RKO (cell line): ENCODE measurements around the gene TBPL2.
"Not testable (repeated sequence)": the region's sequence is repeated elsewhere in the genome, so short reads cannot be mapped to it uniquely, and the experiment has no call there.

Experiments used
- DNase-seq: peaks from one replicate; pipeline ENCODE4 v3.0.0-alpha.2; 2016; ENCODE audit warnings: low spot score

TBPL2 gene

DNA sequence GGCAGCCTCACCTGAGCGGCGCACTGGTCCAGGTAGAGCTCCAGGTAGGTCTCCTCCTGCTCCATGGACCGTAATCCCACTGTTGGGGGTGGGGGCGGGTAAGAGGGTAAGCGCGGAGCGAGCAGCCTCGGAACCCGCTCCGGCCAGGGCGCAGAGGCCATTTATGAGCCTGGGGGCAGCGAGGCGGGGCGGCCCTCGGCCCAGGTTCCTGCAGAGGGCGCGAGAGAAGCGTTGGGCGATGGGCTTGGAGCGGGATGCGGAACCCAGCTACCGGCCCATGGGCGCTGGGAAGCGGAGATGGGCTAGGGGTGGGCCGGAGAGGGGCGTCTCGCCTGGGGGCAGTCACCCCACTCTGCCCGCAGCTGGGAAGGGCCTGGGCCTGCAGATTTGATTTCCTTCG is at the start of gene TBPL2:
Gene TBPL2 (minus strand): TSS at position 232 of the 400 bp plus-strand sequence. CDS start 167 bp downstream, at position 65.
- DNase-seq: no peak

DNA sequence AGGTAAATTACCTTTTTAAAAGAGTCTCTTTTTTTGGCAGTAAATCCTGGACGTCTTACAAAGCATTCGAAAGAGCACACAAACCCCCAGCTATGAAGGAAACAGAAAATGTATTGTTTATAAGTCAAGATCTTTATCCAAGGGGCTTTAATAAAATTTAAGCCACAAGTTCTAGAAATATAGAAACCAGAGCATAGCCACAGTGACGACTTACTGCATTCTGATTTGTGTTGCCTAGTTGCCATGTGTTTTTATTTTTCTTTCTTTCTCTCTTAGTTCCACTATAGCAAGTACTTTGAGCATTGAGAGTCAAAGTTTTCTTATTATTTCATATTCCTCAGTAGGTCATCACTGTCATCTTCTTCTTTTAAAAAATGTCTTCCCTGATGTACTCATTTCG is 47.8 kb upstream of the TBPL2 start:
- DNase-seq: no peak

DNA sequence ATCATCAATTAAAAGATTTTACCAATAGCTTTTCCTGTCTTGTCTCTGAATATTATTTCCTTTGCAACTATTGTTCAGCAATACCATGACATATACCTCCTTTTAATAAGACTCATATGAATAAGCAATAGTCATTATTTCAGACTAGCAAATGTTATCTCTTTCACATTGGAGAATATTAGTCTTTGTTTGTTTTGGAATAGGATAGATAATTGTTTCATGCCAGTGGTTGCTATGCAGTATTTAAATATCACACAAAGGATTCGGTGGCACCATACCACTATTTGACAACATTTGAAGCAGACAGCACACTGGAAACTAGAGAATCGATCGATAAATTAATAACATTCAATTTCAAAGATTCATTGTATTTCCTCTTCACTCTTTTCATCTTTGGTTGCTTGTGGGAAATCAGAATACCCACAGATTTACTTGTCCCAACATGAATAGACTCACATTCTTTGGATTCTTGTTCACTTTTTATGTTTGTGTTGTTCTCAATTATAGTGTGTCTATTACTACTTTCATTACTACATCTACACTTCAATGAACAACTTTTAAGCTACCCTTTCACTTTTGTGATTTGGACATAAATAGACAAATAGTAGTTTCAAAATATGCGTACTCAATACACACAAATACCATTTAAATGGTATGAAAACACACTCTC is 42.7 kb upstream of the TBPL2 start:
- no peak for DNase-seq

DNA sequence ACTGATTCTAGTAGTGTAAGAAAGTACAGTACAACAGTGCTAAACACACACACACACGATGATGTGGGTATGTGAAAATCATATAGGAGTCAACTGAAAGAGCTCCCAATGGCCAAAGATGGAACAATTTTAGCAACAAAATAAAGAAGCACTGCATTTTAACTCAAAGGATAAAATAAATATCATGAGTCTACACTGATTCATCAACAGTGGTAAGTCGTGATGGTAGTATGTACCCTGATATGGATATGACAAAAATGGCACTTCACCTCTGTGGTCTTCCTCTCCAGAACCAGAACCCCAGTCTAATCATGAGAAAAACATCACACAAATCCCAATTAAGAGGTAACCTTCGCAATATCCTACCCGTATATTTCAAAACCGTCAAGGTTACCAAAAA is 41.4 kb upstream of the TBPL2 start:
- DNase-seq: no peak

DNA sequence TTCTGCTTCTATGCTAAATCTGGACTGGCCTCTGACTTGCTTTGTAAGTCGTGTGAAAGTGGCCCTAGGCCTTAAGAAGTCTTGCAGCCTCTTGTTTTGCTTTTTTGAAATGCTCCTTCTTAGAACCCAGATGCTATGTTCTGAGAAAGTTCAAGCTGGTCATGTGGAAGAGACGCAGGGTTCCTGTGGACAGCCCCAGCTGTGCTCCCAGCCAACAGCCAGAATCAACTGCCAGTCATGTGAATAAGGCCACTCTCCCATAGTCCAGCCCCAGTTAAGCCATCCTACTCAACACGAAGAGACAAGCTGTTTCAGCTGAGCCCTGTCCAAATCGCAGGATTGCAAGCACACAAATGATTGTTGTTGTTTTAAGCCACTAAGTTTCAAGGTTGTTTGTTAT is 37.3 kb upstream of the TBPL2 start:
- no peak for DNase-seq

DNA sequence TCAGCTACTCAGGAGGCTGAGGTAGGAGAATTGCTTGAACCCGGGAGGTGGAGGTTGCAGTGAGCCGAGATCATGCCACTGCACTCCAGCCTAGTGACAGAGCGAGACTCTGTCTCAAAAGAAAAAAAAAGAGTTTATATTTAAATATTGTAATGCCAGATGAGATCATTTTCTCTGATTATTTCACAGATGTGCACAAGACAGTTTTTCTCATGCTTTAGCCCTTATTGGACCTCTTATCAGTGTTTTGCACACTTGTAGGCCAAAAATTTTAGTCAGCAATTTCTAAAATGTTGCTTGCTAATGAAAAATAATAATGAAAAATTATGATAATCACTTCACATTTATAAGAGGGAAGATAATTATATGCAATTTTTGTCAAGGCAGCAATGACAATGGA is 36.0 kb upstream of the TBPL2 start:
- not testable (repeated sequence) for DNase-seq

DNA sequence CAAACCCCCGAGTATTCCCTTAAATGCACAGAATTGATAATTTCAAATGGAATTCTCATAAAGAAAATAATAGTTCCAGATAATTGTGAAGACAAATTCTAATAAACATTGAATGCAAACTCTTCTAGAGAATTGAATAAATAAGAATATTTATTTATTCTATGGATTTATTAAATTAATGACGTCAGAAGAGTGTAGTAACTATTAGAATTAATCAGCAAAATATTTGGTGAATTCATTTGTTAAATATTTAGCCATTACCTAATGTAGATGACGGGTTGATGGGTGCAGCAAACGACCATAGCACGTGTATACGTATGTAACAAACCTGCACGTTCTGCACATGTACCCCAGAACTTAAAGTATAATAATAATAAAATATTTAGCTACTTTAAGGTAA is 33.4 kb upstream of the TBPL2 start:
- DNase-seq: no peak

DNA sequence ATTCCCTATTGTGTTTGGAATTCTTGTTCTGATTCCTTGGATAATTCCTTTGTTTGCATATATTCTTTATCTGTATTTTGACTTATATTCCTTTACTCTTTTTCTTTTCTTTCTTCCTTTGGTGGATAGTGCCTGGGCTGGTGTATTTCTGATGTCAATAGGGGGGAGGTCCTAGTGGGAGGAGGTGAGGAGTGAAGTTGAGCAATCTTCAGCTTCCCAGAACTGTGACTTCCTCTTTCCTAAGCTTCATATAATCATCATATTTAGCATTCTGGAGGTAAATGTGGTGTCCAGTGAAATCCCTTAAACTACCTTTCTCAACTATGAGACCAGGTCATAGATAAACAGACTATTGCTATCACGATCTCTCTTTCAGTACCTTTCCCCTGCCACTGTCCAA is 29.6 kb upstream of the TBPL2 start:
- DNase-seq: no peak

DNA sequence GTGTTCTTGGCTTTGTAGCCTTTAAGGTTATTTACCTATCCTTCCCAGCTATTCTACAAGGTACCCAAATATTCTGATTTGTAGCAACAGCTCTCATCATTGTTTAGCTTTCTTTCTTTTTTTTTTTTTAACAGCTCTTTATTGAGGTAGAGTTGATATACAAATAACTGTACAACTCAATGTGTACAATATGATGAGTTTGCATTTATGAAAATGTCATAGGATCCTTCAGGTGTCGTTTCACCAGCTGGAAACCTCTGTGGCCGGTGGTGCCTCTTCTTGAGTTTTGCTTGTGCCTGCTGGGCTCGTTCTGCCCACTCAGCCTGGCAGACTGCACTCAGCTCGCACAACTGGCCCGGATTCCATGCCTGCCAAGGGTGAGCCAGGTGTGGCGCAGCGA is 26.9 kb upstream of the TBPL2 start:
- no peak for DNase-seq

DNA sequence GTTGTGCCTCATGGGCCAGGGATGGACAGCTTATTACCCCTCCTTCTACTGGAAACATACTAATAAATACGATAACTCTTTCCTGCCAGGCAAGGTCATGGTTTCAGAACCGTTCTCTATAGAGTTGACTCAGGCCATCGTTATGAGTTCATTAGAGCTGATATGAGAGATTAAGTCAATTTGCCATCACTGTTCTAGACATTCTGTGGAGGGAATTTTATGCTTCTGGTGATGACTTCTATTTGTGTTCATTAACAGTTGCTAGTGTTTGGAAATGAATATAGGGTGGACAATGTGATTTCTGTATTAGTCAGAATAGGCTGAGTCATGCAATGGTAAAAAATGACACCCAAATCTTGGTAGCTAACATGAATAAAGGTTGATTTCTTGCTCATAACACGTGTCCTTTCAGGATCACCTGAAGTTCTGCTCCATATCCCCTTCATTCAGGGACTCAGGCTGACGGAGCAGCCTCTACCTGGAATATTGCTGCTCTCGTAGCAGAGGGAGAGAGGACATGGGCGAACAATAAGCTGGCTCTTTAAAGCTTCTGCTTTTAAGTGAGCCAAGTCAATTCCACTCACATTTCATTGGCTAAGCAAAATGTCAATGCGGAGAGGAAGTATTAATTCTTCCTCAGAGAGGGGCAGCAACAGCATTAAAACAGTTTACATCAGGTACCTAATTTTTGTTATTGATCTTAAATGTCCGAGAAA is 18.5 kb upstream of the TBPL2 start:
- peak; percentile 70 for DNase-seq

DNA sequence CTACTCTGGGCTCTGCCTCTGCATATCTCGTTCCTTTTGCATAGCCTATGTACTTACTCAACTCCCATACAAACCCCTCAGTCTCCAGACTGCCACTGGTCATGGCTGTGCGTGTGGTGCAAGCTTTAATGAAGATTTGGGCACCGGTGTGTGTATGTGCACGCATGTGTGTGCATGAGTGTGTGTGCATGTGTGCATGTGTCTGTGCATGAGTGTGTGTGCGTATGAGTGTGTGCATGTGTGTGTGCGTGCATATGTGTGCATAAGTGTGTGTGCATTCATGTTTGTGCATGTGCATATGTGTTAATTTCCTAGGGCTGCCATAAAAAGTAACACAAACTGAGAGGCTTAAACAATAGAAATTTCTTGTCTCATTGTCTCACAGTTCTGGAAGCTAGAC is 17.1 kb upstream of the TBPL2 start:
- no peak for DNase-seq

DNA sequence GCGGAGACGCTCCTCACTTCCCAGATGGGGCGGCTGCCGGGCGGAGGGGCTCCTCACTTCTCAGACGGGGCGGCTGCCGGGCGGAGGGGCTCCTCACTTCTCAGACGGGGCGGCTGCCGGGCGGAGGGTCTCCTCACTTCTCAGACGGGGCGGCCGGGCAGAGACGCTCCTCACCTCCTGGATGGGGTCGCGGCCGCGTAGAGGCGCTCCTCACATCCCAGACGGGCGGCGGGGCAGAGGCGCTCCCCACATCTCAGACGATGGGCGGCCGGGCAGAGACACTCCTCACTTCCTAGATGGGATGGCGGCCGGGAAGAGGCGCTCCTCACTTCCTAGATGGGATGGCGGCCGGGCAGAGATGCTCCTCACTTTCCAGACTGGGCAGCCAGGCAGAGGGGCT is 16.0 kb upstream of the TBPL2 start:
- not testable (repeated sequence) for DNase-seq

DNA sequence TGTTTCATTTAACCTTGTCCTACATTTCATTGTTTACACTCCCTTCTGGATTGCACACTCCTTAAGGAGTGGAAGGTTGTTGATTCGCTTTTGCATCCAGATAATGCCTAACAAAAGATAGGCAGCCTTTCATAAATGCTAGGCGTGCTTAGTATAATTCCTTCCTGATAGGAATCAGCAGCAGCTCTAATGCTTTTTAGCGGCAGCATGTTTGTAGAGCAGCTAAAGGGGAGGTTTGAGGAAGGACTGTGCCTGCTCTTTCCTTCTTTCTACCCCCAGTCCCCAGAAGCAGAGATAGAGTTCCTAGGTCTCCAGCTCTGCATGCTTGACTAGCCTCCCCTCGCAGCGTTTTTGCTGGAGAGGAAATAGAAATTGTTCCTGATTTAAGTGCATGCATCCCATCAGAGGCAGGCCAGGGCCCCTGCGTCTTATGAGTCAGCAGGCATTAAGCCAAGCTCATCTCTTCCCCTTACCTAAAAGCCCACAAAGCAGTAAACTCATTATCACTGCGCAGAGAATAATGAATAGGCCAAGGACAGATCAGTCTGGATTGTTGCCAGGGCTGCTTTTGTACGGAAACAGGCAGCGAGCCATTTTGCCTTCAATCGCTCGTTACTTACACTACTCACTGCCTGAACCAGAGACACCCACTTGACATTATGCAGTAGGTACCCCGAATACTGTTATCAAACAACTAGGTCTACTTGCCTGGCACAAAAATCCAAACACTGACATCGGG is 14.0 kb upstream of the TBPL2 start:
- DNase-seq: peak; percentile 19

DNA sequence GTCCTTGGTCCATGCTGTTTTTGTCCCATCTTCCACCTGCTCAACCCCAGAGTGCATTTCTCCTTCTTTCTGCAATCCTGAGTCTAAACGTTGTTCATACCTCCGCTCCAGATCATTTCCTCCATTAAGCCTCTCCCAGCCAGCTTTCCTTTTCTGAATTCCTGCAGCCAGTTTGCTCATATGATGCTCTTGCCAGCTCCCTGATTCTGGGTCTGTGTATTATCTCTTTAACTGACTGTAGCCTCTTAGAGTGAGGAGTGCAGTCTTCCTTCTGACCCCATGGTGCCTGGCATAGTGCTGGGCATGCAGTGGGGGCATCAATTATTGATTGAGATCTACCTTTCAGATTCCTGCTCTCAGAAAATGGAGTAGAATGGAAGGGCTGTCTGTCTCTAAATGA is 11.5 kb upstream of the TBPL2 start:
- DNase-seq: no peak

DNA sequence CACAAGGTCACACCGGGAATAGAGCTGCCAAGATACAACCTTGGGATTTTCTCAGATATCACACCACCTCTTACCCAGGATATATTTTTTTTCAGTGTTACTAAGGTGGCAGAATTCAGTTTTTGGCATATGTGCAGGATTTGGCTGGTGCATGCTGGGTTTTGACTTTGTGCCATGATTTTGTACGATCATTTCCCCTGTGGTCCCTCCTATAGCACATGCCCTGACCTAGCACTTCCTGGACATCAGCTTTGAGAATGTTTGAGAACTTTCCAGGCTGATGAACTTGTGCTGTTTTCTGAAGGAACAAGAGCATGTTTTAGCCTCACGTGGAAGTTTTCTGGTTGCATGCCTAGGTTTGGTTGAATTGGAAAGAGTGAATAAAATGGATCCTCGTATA is 11.0 kb upstream of the TBPL2 start:
- DNase-seq: no peak

DNA sequence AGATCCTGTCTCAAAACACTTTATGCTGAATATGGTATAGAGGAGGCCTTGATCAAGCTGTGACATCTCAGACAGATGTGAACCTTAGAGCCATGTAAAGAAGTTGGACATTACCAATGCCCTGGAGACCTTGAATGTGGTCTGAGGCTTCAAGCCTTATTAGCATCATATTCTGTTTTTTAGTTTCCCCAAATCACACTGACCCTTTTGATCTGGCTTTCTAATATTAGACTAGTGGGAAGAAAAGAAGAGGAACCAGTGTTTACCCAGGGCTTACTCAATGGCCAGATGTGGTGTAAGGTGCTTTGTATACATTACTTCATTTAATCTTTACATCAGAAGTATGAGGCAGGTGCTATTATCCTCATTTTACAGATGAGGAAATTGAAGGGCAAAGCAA is 10.6 kb upstream of the TBPL2 start:
- no peak for DNase-seq

DNA sequence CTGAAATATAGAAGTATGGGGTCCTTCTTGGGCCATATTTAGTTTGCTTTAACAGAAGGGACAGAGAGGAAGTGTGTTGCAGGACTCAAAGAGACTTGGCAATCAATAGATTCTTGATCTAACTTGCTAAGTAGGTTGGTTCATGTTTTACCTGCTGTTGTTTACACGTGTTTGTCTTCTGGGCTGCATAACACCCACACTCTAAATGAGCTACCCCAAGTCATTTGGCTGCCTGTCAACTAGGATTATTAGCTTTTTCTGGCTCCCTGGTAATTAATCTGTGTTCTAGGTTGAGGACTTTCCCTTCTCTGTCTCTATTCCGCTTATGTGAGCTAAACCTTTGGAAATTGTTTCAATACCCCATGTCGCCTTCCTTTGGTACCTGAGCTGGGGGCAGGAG is 10.1 kb upstream of the TBPL2 start:
- DNase-seq: no peak

DNA sequence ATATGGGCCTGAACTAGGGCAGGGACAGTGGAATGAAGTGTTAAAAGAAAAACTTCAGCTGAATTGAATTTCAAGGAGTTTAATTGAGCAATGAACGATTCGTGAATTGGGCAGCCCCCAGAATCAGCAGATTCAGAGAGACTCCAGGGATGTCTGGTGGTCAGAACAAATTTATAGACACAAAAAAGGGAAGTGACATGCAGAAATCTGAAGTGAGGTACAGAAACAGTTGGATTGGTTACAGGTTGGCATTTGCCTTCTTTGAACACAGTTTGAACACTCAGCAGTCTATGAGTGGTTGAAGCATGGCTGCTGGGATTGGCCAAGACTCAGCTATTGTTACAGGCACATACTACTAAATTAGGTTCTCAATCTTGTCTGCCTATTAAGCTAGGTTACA is 9.7 kb upstream of the TBPL2 start:
- DNase-seq: no peak

DNA sequence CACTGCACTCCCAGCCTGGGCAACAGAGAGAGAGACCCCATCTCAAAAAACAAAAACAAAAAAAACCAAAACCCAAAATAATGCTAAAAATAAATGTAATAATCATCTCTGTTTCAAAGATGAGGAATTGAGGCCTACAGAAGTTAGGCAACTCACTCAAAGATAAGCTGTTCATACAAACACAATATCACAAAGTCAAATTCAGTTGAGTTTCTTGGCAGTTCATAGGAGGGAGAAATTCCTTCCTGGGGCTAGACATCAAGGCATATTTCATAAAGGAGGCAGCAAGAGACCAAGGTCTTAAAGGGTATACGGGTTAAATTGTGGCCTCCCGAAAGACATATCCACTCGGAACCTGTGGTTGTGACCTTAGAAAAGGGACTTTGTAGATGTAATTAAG is 8.7 kb upstream of the TBPL2 start:
- DNase-seq: no peak

DNA sequence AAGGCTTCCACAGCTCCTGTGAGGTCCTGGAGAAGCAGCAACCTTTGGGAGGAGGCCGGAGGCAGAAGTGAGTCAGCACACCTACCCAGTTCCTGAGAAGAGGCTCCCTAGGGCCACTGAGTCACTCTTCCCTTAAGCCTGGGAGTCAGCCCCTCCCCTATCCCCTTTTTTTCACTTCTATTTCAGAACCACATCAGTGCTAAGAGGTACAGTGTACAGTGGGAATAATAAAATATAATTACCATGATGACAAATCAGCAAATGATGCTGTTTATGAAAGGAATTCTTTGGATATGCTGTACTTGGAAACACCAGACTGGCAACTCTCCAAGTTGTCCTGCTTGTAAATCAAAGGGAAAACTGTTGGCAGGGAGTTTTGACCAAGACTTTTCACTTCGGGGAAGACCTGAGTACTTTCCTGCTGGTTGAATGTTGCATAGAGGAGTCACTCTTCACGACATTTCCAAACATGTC is 7.8 kb upstream of the TBPL2 start:
- peak; percentile 58 for DNase-seq

DNA sequence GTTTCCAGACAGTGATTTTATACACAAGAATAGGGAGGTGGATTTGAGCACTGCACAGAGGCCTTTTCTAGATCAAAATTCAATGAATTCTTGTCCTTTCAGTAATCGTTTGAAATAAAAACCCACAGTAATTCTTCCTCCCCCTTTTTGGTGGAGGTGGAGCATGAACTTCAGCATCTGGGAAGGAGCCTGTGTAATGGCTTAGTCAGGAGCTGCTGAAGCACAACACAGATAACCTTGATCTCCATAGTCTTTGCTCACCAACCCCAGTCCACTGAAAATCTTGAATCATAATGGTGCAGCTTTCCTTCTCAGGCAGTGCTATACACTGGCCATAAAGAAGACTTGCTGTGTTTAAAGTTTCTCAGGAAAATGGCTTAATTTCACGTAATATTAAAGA is 6.4 kb upstream of the TBPL2 start:
- DNase-seq: peak; percentile 64

DNA sequence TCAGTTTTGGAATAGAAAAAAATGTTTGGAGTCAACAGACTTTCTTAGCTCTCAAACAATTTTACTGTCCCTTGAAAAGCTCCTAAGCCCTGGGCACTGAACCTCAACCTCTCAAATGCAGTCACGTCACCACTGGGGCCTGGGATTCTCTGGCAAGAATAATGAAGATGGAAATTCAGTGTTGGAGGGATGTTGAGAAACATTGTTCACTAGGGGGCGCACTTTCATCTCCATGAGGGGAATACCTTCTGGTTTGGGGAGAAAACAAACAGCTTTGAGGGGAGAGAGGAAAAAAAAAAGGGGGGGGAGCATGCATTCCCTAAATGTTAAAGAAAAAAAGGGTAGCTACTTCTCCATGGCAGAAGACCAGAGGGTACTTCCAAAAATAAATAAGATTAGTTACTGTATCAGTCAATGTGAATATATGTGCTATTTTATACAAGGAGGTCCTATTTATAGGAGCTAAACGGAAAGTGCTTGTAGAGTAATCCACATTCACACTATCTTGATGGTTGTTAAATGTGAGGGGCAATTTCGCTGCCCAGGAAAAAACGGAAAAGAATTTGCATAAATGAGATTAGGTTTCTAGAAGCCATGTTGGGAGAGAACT is 5.8 kb upstream of the TBPL2 start:
- DNase-seq: peak; percentile 65

DNA sequence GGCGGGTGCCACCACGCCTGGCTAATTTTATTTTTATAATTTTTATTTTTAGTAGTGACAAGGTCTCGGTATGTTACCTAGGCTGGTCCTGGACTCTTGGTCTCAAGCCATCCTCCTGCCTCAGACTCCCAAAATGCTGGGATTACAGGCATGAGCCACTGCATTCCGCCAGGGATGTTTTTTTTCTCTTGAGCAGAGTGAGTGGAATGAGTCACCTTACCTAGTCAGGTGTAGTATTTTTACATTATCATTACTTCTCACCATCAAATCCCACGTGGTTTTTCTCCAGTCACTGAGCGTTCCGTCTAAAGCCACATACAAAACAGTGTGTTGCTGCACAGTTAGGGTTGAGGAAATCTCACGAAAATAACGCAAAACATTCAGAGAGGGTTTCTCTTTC is 870 bp upstream of the TBPL2 start:
- no peak for DNase-seq
